ENCODE data around the gene PNKD. TPM values are rescaled to one million over a fixed set of nuclear protein-coding genes. Genes with fewer than 3 reads are reported as not detected.
A peak's percentile ranks its signal among the peaks of the same experiment; 100 is the strongest.

The PNKD gene
- total RNA-seq, 1 donor from 2014 or later = 45.0 TPM

- no peak within 1 kb of the TSS for H3K4me3 Mint-ChIP-seq (ENCODE audit: unreplicated experiment)
- no peaks in the 10 kb centered on the region for H3K4me1 Mint-ChIP-seq (ENCODE audit: unreplicated experiment)
- H3K36me3 Mint-ChIP-seq (ENCODE audit: unreplicated experiment) = no peaks in the 10 kb centered on the region
- no peaks in the 10 kb centered on the region for H3K9me3 Mint-ChIP-seq (ENCODE audit: unreplicated experiment)
- TF ChIP-seq CTCF (IDR thresholded peaks at IDR 0.05) = no peak
- H3K27me3 Mint-ChIP-seq (ENCODE audit: unreplicated experiment) = peaks cover 15% of the 10 kb centered on the region
- DNase-seq (ENCODE audit: extremely low spot score, unreplicated experiment) = no peak
- H3K27ac Mint-ChIP-seq (ENCODE audit: unreplicated experiment) = no peak within 1 kb of the TSS
Measured at GRCh38 chr2:218381916-218382366, 111.6 kb downstream of the PNKD start, which contains the start of gene SLC11A1. SLC11A1 (plus strand) TSS chr2:218382273; CDS start chr2:218382369, 96 bp downstream.

- peaks cover 4% of the 10 kb centered on the region for H3K4me1 Mint-ChIP-seq (ENCODE audit: unreplicated experiment)
- H3K9me3 Mint-ChIP-seq (ENCODE audit: unreplicated experiment) = no peaks in the 10 kb centered on the region
- no peaks in the 10 kb centered on the region for H3K36me3 Mint-ChIP-seq (ENCODE audit: unreplicated experiment)
- no peak overlapping the region for H3K4me3 Mint-ChIP-seq (ENCODE audit: unreplicated experiment)
- DNase-seq (ENCODE audit: extremely low spot score, unreplicated experiment) = no peak
- no peak overlapping the region for H3K27ac Mint-ChIP-seq (ENCODE audit: unreplicated experiment)
- TF ChIP-seq CTCF (IDR thresholded peaks at IDR 0.05) = no peak
- H3K27me3 Mint-ChIP-seq (ENCODE audit: unreplicated experiment) = peaks cover 15% of the 10 kb centered on the region
Measured at GRCh38 chr2:218382785-218383184, 112.5 kb downstream of the PNKD start.

GRCh38 chr2:218383892-218384519 lies 113.7 kb downstream of the PNKD start:
- peaks cover 7% of the 10 kb centered on the region for H3K27me3 Mint-ChIP-seq (ENCODE audit: unreplicated experiment)
- DNase-seq (ENCODE audit: extremely low spot score, unreplicated experiment) = no peak

GRCh38 chr2:218384975-218385374 lies 114.7 kb downstream of the PNKD start:
- H3K4me3 Mint-ChIP-seq (ENCODE audit: unreplicated experiment) = no peak overlapping the region
- peaks cover 4% of the 10 kb centered on the region for H3K4me1 Mint-ChIP-seq (ENCODE audit: unreplicated experiment)
- TF ChIP-seq CTCF (IDR thresholded peaks at IDR 0.05) = no peak
- H3K36me3 Mint-ChIP-seq (ENCODE audit: unreplicated experiment) = no peaks in the 10 kb centered on the region
- H3K27me3 Mint-ChIP-seq (ENCODE audit: unreplicated experiment) = peaks cover 5% of the 10 kb centered on the region
- H3K9me3 Mint-ChIP-seq (ENCODE audit: unreplicated experiment) = no peaks in the 10 kb centered on the region
- no peak overlapping the region for H3K27ac Mint-ChIP-seq (ENCODE audit: unreplicated experiment)
- DNase-seq (ENCODE audit: extremely low spot score, unreplicated experiment) = no peak

More at GRCh38 chr2:218383892-218384519, 113.7 kb downstream of the PNKD start:
- no peaks in the 10 kb centered on the region for H3K36me3 Mint-ChIP-seq (ENCODE audit: unreplicated experiment)
- H3K4me3 Mint-ChIP-seq (ENCODE audit: unreplicated experiment) = no peak overlapping the region
- no peak for TF ChIP-seq CTCF (IDR thresholded peaks at IDR 0.05)
- H3K27ac Mint-ChIP-seq (ENCODE audit: unreplicated experiment) = no peak overlapping the region
- peaks cover 4% of the 10 kb centered on the region for H3K4me1 Mint-ChIP-seq (ENCODE audit: unreplicated experiment)
- no peaks in the 10 kb centered on the region for H3K9me3 Mint-ChIP-seq (ENCODE audit: unreplicated experiment)

- DNase-seq (ENCODE audit: extremely low spot score, unreplicated experiment) = no peak
- Mint-ChIP-seq H3K36me3 (ENCODE audit: unreplicated experiment) (no peaks in the 10 kb centered on the region), H3K27ac (ENCODE audit: unreplicated experiment) (no peak overlapping the region), H3K4me3 (ENCODE audit: unreplicated experiment) (peak overlapping the region; percentile 35), H3K9me3 (ENCODE audit: unreplicated experiment) (no peaks in the 10 kb centered on the region), H3K27me3 (ENCODE audit: unreplicated experiment) (peaks cover 2% of the 10 kb centered on the region), H3K4me1 (ENCODE audit: unreplicated experiment) (peaks cover 4% of the 10 kb centered on the region)
- no peak for TF ChIP-seq CTCF (IDR thresholded peaks at IDR 0.05)
Measured at GRCh38 chr2:218386505-218387368, 116.4 kb downstream of the PNKD start.
